GM19467 (cell line): ENCODE measurements around the gene TTC28.
"Not testable (repeated sequence)": the region's sequence is repeated elsewhere in the genome, so short reads cannot be mapped to it uniquely, and the experiment has no call there.

Experiments
- ATAC-seq: cut with Tn5 transposase; IDR thresholded peaks from one replicate; pipeline ENCODE4 v1.9.1; 2021; ENCODE audit warnings: mild to moderate bottlenecking, moderate library complexity; ENCODE audit not compliant: unreplicated experiment

TTC28 gene

GRCh38 chr22:28566920-28567499 is 112.6 kb downstream of the TTC28 start:
- ATAC-seq: not testable (repeated sequence)

GRCh38 chr22:28563636-28564035 is 116.0 kb downstream of the TTC28 start:
- no peak for ATAC-seq

- no peak for ATAC-seq
These were observed 117.3 kb downstream of the TTC28 start for GRCh38 chr22:28562324-28562723.

GRCh38 chr22:28560743-28561101 is 118.9 kb downstream of the TTC28 start:
- ATAC-seq: not testable (repeated sequence)

GRCh38 chr22:28560046-28560742 is 119.4 kb downstream of the TTC28 start:
- ATAC-seq: no peak

GRCh38 chr22:28557184-28557583 is 122.5 kb downstream of the TTC28 start:
- no peak for ATAC-seq

GRCh38 chr22:28553108-28553866 is 126.4 kb downstream of the TTC28 start:
- not testable (repeated sequence) for ATAC-seq

GRCh38 chr22:28548406-28548805 is 131.2 kb downstream of the TTC28 start:
- no peak for ATAC-seq

- no peak for ATAC-seq
These were observed 132.4 kb downstream of the TTC28 start for GRCh38 chr22:28547132-28547842.

GRCh38 chr22:28544431-28544868 is 135.2 kb downstream of the TTC28 start:
- ATAC-seq: no peak

- no peak for ATAC-seq
These were observed 136.5 kb downstream of the TTC28 start for GRCh38 chr22:28542980-28543621.

GRCh38 chr22:28541137-28541536 is 138.5 kb downstream of the TTC28 start:
- ATAC-seq: no peak

- ATAC-seq: no peak
These were observed 140.7 kb downstream of the TTC28 start for GRCh38 chr22:28538922-28539321.

- ATAC-seq: not testable (repeated sequence)
These were observed 149.1 kb downstream of the TTC28 start for GRCh38 chr22:28530565-28530964.

- ATAC-seq: not testable (repeated sequence)
These were observed 150.5 kb downstream of the TTC28 start for GRCh38 chr22:28529144-28529543.

GRCh38 chr22:28521451-28521850 is 158.2 kb downstream of the TTC28 start:
- ATAC-seq: no peak

GRCh38 chr22:28514321-28514821 is 165.3 kb downstream of the TTC28 start:
- ATAC-seq: no peak

GRCh38 chr22:28512387-28512786 is 167.3 kb downstream of the TTC28 start:
- ATAC-seq: not testable (repeated sequence)

- no peak for ATAC-seq
These were observed 171.7 kb downstream of the TTC28 start for GRCh38 chr22:28507896-28508295.

- no peak for ATAC-seq
These were observed 173.5 kb downstream of the TTC28 start for GRCh38 chr22:28506150-28506535.
